ENCODE measurements around the gene CKB.
A peak's percentile ranks its signal among the peaks of the same experiment; 100 is the strongest.

CKB gene

DNA sequence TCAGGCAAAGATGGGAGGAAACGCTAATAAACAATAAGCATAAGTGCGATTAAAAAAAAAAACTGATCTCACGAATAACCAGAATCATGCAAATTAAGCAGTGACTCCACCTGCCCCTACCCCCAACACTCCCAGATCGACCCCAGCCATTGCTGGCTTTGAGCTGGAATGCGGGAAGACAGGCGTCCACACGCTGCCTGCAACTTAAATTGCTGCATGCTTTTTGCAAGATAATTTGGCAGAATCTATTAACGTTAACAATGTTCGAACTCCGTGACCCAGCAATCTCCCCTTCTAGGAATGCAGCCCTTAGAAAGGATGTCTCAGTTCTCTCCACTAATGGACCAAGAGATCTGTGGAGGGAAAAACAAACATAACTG lies 935 bp upstream of the CKB start:
- Histone ChIP-seq H3K27ac (ENCODE audit: insufficient read depth in 1 of 2, low read depth in 1 of 2, low read length in 2 of 2, poor library complexity in 1 of 2, severe bottlenecking in 2 of 2) (no peak overlapping the region), H3K36me3 (ENCODE audit: control insufficient read depth in 4 of 4, insufficient read depth in 4 of 4, low read length in 3 of 4) (no peaks in the 10 kb centered on the region), H3K9me3 (ENCODE audit: control extremely low read depth in 1 of 5, control insufficient read depth in 4 of 5, insufficient read depth in 2 of 5, low read depth in 1 of 5, low read length in 4 of 5) (peaks cover 0 to 4% (median 0%) of the 10 kb centered on the region in 5 experiments), H3K4me3 (ENCODE audit: control insufficient read depth in 1 of 7, extremely low read depth in 1 of 7, insufficient read depth in 4 of 7, low read depth in 2 of 7, low read length in 6 of 7) (no peak overlapping the region), H3K4me1 (ENCODE audit: control extremely low read depth in 1 of 4, control insufficient read depth in 4 of 4, insufficient read depth in 4 of 4, low read length in 3 of 4) (peaks cover 0 to 71% (median 54%) of the 10 kb centered on the region in 4 experiments), H3K27me3 (replicated peaks in 2 of 5; ENCODE audit: control insufficient read depth in 4 of 5, insufficient read depth in 5 of 5, low read length in 4 of 5) (peaks cover 0 to 30% (median 6%) of the 10 kb centered on the region in 5 experiments)
- no peak for DNase-seq
- ChIA-PET POLR2A (interaction anchor here (0.6 kb wide), 1 partner anchor 1461 kb away, joined by 9 read pairs; no protein-coding TSS in a partner anchor), CTCF (interaction anchor here (0.9 to 11.1 kb wide), 3 partner anchors 11 to 43 kb away, joined by 3 to 147 read pairs (median 3); no protein-coding TSS in a partner anchor)
- 78% methylated on average over 9 of the region's 10 CpGs for WGBS (ENCODE audit: insufficient coverage)

DNA sequence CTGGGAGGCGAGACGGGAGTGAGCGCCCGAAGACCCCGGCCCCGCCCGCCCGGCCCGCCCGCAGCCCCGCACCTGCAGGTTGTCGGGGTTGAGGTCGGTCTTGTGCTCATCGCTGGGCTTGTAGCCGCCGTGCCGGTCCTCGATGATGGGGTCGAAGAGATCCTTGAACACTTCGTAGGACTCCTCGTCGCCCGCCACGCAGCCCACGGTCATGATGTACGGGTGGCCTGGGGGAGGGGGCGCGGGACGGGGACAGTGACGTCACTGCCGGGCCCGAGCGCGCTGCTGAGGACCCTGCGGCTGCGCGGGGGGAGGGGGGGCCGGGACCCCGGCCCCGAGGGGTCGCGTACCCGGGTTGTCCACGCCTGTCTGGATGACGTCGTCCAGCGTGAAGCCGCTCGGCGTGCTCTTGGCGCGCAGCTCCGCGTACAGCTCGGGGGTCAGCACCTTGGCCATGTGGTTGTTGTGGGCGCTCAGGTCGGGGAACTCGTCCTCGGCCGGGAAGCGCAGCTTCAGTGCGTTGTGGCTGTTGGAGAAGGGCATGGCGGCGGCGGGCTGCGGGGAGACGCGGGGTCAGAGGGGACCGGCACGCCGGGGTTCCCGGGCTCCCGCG lies 573 bp downstream of the CKB start:
- Histone ChIP-seq H3K9me3 (ENCODE audit: control extremely low read depth in 1 of 5, control insufficient read depth in 4 of 5, insufficient read depth in 2 of 5, low read depth in 1 of 5, low read length in 4 of 5) (peaks cover 0 to 4% (median 0%) of the 10 kb centered on the region in 5 experiments), H3K4me3 (ENCODE audit: control insufficient read depth in 1 of 7, extremely low read depth in 1 of 7, insufficient read depth in 4 of 7, low read depth in 2 of 7, low read length in 6 of 7) (peak overlapping the region; percentile 43 to 74 (median 56)), H3K27ac (ENCODE audit: insufficient read depth in 1 of 2, low read depth in 1 of 2, low read length in 2 of 2, poor library complexity in 1 of 2, severe bottlenecking in 2 of 2) (no peak overlapping the region), H3K4me1 (ENCODE audit: control extremely low read depth in 1 of 4, control insufficient read depth in 4 of 4, insufficient read depth in 4 of 4, low read length in 3 of 4) (peaks cover 0 to 64% (median 57%) of the 10 kb centered on the region in 4 experiments), H3K27me3 (replicated peaks in 2 of 5; ENCODE audit: control insufficient read depth in 4 of 5, insufficient read depth in 5 of 5, low read length in 4 of 5) (peaks cover 0 to 30% (median 6%) of the 10 kb centered on the region in 5 experiments), H3K36me3 (ENCODE audit: control insufficient read depth in 4 of 4, insufficient read depth in 4 of 4, low read length in 3 of 4) (no peaks in the 10 kb centered on the region)
- WGBS (ENCODE audit: insufficient coverage), result 1% methylated on average over 56 of the region's 74 CpGs
- ChIA-PET POLR2A (interaction anchor here (0.6 to 2.1 kb wide), 3 partner anchors 8 to 80 kb away, joined by 4 to 7 read pairs (median 4); no protein-coding TSS in a partner anchor), CTCF (interaction anchor here (2.0 to 11.1 kb wide), 4 partner anchors 8 to 158 kb away, joined by 5 to 147 read pairs (median 46); partner anchors contain the start of gene TRMT61A)
- peak in 2 of 3 donors; percentile 35 to 41 for DNase-seq

DNA sequence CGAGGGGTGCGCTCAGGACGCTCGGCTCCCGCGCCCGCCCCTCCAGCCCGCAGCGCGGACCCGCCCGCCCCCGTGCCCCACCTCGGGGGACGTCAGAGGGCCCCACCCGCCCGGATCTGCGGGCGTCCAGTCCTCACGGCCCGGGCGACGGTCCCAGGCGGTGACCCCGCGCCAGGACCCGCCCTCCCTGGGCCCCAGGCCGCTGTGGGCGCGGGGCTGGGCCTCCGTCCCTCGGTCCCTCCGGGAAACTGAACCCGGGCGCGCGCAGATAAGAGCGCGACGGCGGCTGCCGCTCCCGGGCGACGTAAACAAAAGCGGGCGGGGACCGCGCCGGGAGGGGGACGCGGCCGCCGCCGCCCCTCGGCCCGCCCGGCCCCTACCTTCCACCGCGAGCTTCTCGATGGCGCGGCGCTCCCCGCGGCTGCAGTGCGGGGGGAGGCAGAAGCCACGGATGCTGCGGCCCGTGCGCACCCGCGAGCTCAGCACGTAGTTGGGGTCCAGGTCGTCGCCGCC lies 1.1 kb downstream of the CKB start:
- under 1% methylated on average over 64 of the region's 77 CpGs for WGBS (ENCODE audit: insufficient coverage)
- Histone ChIP-seq H3K27ac (ENCODE audit: insufficient read depth in 1 of 2, low read depth in 1 of 2, low read length in 2 of 2, poor library complexity in 1 of 2, severe bottlenecking in 2 of 2) (no peak overlapping the region), H3K4me3 (ENCODE audit: control insufficient read depth in 1 of 7, extremely low read depth in 1 of 7, insufficient read depth in 4 of 7, low read depth in 2 of 7, low read length in 6 of 7) (peak overlapping the region; percentile 43 to 74 (median 64)), H3K36me3 (ENCODE audit: control insufficient read depth in 4 of 4, insufficient read depth in 4 of 4, low read length in 3 of 4) (no peaks in the 10 kb centered on the region), H3K9me3 (ENCODE audit: control extremely low read depth in 1 of 5, control insufficient read depth in 4 of 5, insufficient read depth in 2 of 5, low read depth in 1 of 5, low read length in 4 of 5) (peaks cover 0 to 4% (median 0%) of the 10 kb centered on the region in 5 experiments), H3K27me3 (replicated peaks in 2 of 5; ENCODE audit: control insufficient read depth in 4 of 5, insufficient read depth in 5 of 5, low read length in 4 of 5) (peaks cover 0 to 30% (median 6%) of the 10 kb centered on the region in 5 experiments), H3K4me1 (ENCODE audit: control extremely low read depth in 1 of 4, control insufficient read depth in 4 of 4, insufficient read depth in 4 of 4, low read length in 3 of 4) (peaks cover 0 to 62% (median 54%) of the 10 kb centered on the region in 4 experiments)
- POLR2A ChIA-PET, result interaction anchor here (1.7 to 2.1 kb wide), 2 partner anchors 8 to 40 kb away, joined by 4 to 7 read pairs; no protein-coding TSS in a partner anchor
- DNase-seq, result peak in 1 of 3 donors; percentile 41
- CTCF ChIA-PET, result interaction anchor here (0.6 to 11.1 kb wide), 7 partner anchors 8 to 158 kb away, joined by 3 to 147 read pairs (median 5); partner anchors contain the start of gene TRMT61A

DNA sequence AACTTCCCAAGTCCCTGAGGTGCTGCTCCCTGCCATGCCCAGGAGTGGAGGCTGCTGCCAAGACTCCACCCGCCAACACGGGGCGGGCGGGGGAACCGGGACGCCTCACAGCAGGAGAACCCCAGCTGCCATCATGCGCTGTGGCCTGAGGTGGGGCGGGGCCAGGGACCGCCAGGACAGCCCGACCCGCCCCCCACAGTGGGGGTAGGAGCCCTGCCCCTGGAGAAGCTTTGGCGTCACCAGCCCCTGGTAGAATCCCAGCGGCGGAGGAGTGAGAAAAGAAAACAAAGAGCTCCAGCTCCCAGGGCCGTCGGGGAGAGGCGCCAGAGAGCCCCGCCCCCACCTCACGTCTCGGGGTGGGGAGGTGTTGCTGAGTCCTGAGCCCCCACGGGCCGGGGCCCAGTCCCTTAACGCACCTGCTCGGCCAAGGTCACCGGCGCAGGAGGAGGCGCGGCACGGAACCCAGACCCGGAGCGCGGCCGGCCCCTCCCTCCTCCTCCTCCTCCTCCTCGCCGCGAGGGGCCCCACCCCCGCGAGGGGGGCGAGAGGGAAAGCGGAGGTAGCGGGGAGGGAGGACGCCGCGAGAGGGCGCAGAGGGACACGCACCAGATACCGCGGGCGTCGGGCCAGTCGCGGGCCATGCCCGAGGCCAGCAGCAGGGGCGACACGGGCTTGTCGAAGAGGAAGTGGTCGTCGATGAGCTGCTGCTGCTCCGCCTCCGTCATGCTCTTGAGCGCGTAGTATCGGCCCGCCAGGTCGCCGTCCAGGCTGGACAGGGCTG lies 1.8 kb downstream of the CKB start:
- no peak overlapping the region for H3K27ac ChIP-seq (ENCODE audit: insufficient read depth in 1 of 2, low read depth in 1 of 2, low read length in 2 of 2, poor library complexity in 1 of 2, severe bottlenecking in 2 of 2)
- ChIA-PET CTCF (interaction anchor here (0.6 to 11.1 kb wide), 9 partner anchors 9 to 193 kb away, joined by 3 to 147 read pairs (median 4); partner anchors contain the start of gene TRMT61A), POLR2A (interaction anchor here (1.7 to 2.1 kb wide), 2 partner anchors 9 to 41 kb away, joined by 4 to 7 read pairs; no protein-coding TSS in a partner anchor)

DNA sequence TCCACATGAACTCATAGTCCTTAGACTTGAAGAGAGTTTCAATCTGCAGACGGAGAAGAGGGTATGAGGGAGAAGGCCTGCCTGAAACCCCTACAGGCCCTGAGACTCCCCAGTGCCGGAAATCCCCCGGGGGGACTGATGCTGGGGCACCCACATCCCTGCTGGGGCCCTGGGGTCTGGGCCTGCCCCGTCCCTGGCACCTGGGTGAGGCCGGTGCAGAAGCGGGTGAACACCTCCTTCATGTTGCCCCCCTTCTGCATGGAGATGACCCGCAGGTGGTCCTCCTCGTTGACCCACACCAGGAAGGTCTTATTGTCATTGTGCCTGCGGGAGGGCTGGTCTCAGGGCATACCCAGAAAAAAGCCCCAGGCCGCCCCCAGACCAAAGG lies 2.4 kb downstream of the CKB start:
- POLR2A ChIA-PET, result interaction anchor here (2.1 kb wide), 1 partner anchor 42 kb away, joined by 7 read pairs; no protein-coding TSS in a partner anchor
- H3K9me3 ChIP-seq (ENCODE audit: control extremely low read depth in 1 of 5, control insufficient read depth in 4 of 5, insufficient read depth in 2 of 5, low read depth in 1 of 5, low read length in 4 of 5), result peaks cover 0 to 4% (median 0%) of the 10 kb centered on the region in 5 experiments
- H3K4me3 ChIP-seq (ENCODE audit: control insufficient read depth in 1 of 7, extremely low read depth in 1 of 7, insufficient read depth in 4 of 7, low read depth in 2 of 7, low read length in 6 of 7), result peak overlapping the region in 3 of 7 experiments; percentile 66 to 74 (median 73)
- DNase-seq, result no peak
- H3K27me3 ChIP-seq (replicated peaks in 2 of 5; ENCODE audit: control insufficient read depth in 4 of 5, insufficient read depth in 5 of 5, low read length in 4 of 5), result peaks cover 0 to 30% (median 6%) of the 10 kb centered on the region in 5 experiments
- WGBS (ENCODE audit: insufficient coverage), result 70% methylated on average over 10 of the region's 10 CpGs
- H3K27ac ChIP-seq (ENCODE audit: insufficient read depth in 1 of 2, low read depth in 1 of 2, low read length in 2 of 2, poor library complexity in 1 of 2, severe bottlenecking in 2 of 2), result no peak overlapping the region
- CTCF ChIA-PET, result interaction anchor here (0.9 to 11.1 kb wide), 7 partner anchors 9 to 193 kb away, joined by 3 to 147 read pairs (median 5); partner anchors contain the start of gene TRMT61A
- H3K36me3 ChIP-seq (ENCODE audit: control insufficient read depth in 4 of 4, insufficient read depth in 4 of 4, low read length in 3 of 4), result no peaks in the 10 kb centered on the region
- H3K4me1 ChIP-seq (ENCODE audit: control extremely low read depth in 1 of 4, control insufficient read depth in 4 of 4, insufficient read depth in 4 of 4, low read length in 3 of 4), result peaks cover 0 to 57% (median 52%) of the 10 kb centered on the region in 4 experiments

More for the DNA sequence above, 1.8 kb downstream of the CKB start:
- Histone ChIP-seq H3K4me1 (ENCODE audit: control extremely low read depth in 1 of 4, control insufficient read depth in 4 of 4, insufficient read depth in 4 of 4, low read length in 3 of 4) (peaks cover 0 to 57% (median 52%) of the 10 kb centered on the region in 4 experiments), H3K36me3 (ENCODE audit: control insufficient read depth in 4 of 4, insufficient read depth in 4 of 4, low read length in 3 of 4) (no peaks in the 10 kb centered on the region), H3K9me3 (ENCODE audit: control extremely low read depth in 1 of 5, control insufficient read depth in 4 of 5, insufficient read depth in 2 of 5, low read depth in 1 of 5, low read length in 4 of 5) (peaks cover 0 to 4% (median 0%) of the 10 kb centered on the region in 5 experiments), H3K27me3 (replicated peaks in 2 of 5; ENCODE audit: control insufficient read depth in 4 of 5, insufficient read depth in 5 of 5, low read length in 4 of 5) (peaks cover 0 to 30% (median 6%) of the 10 kb centered on the region in 5 experiments), H3K4me3 (ENCODE audit: control insufficient read depth in 1 of 7, extremely low read depth in 1 of 7, insufficient read depth in 4 of 7, low read depth in 2 of 7, low read length in 6 of 7) (peak overlapping the region; percentile 38 to 74 (median 64))
- 2% methylated on average over 45 of the region's 66 CpGs for WGBS (ENCODE audit: insufficient coverage)
- DNase-seq, result peak; percentile 91 to 94 (median 92)

DNA sequence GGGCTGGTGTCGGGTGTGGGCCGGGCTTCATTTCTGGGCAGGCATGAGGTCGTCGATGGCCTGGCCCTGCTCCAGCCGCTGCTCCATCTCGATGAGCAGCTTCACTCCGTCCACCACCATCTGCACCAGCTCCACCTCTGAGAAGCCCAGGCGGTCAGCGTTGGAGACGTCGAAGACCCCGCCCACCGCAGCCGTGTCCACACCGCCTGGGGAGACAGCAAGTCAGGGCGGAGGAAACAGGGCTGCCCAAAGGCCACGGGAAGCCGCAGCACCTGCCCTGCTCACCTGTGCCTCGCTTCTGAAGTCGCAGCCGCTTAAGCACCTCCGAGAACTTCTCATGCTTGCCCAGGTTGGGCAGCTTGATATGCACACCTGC lies 2.8 kb downstream of the CKB start:
- no peaks in the 10 kb centered on the region for H3K36me3 ChIP-seq (ENCODE audit: control insufficient read depth in 4 of 4, insufficient read depth in 4 of 4, low read length in 3 of 4)
- peak overlapping the region in 1 of 7 experiments; percentile 73 for H3K4me3 ChIP-seq (ENCODE audit: control insufficient read depth in 1 of 7, extremely low read depth in 1 of 7, insufficient read depth in 4 of 7, low read depth in 2 of 7, low read length in 6 of 7)
- no peak overlapping the region for H3K27ac ChIP-seq (ENCODE audit: insufficient read depth in 1 of 2, low read depth in 1 of 2, low read length in 2 of 2, poor library complexity in 1 of 2, severe bottlenecking in 2 of 2)
- peaks cover 0 to 57% (median 52%) of the 10 kb centered on the region in 4 experiments for H3K4me1 ChIP-seq (ENCODE audit: control extremely low read depth in 1 of 4, control insufficient read depth in 4 of 4, insufficient read depth in 4 of 4, low read length in 3 of 4)
- CTCF ChIA-PET, result interaction anchor here (0.9 to 11.1 kb wide), 5 partner anchors 10 to 26 kb away, joined by 3 to 147 read pairs (median 46); partner anchors contain the start of gene TRMT61A
- peaks cover 0 to 4% (median 0%) of the 10 kb centered on the region in 5 experiments for H3K9me3 ChIP-seq (ENCODE audit: control extremely low read depth in 1 of 5, control insufficient read depth in 4 of 5, insufficient read depth in 2 of 5, low read depth in 1 of 5, low read length in 4 of 5)
- H3K27me3 ChIP-seq (replicated peaks in 2 of 5; ENCODE audit: control insufficient read depth in 4 of 5, insufficient read depth in 5 of 5, low read length in 4 of 5), result peaks cover 0 to 30% (median 6%) of the 10 kb centered on the region in 5 experiments
- POLR2A ChIA-PET, result no interaction called here
- no peak for DNase-seq
- 85% methylated on average over 14 of the region's 22 CpGs for WGBS (ENCODE audit: insufficient coverage)
